NK-92 treated with Interleukin-12 subunit alpha and Interleukin-12 subunit beta, amount 100 ng/mL, for 24 hours (cell line): ENCODE measurements around the gene BTBD3.

Source experiments
- DNase-seq: peaks from one replicate; lab custom pipeline; 2025; lab: John Stamatoyannopoulos, UW

Gene BTBD3

DNA sequence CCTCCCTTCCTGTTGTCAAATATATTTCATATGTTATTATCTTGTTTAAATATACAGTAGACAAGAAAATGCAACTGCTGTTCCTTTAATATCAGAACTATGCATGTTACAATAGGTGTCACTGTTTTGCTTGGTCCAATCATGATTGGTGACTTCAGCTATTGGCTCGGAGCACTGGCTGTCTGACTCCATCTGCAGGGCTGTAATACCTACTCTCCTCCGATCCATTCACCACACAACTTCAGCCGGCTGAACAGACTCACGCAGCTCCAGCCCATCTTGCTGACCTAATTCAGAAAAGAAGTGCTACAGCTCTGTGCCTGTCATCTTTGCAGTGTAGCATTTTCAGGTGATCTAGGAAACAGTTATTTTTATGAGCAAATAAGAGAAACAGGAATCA lies at the start of gene BTBD3:
Gene BTBD3 (plus strand): TSS at position 231 of the 400 bp plus-strand sequence. CDS start 383 bp downstream, outside the sequence.
- peak; percentile 13 for DNase-seq

GRCh38 chr20:11869641-11870040 lies 48.1 kb upstream of the BTBD3 start:
- DNase-seq: no peak

GRCh38 chr20:11870411-11870810 lies 47.3 kb upstream of the BTBD3 start:
- DNase-seq: no peak

GRCh38 chr20:11876555-11876954 lies 41.1 kb upstream of the BTBD3 start:
- DNase-seq: no peak

DNA sequence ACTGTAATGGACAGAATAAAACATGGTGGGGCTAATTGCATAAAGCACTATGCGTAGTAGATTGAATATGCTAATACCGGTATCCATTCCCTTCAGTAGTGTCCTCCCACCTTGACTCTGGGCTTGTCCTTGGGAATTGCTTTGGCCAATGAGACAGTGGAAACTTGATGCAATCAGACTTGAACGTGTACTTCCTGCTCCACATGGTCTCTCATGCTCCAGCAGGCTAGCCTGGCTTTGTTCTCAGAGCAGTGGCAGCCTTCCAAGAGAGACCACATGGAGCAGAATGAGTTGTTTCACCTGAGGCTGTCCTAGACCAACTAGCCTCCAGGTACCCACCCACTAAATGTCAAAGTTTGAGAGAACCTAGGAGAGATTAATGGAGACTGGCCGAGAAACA lies 37.0 kb upstream of the BTBD3 start:
- no peak for DNase-seq

DNA sequence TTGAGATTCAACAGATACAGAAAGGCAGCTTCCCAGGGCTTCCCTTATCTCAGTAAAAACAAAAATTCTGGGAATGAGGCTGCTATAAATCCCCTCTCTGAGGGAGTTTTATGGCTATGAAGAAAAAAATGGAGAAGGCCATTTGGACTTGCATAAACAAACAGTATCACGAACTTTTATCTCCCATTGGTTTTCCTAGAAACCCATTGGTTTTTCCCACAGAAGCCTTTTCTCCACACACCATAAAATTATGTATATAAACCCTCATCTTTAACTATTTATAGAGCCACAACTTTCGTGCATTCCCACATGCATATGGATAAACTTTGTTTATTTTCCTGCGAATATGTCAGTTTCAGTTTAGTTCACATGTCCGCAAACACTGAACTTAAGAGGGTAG lies 36.2 kb upstream of the BTBD3 start:
- DNase-seq: no peak

DNA sequence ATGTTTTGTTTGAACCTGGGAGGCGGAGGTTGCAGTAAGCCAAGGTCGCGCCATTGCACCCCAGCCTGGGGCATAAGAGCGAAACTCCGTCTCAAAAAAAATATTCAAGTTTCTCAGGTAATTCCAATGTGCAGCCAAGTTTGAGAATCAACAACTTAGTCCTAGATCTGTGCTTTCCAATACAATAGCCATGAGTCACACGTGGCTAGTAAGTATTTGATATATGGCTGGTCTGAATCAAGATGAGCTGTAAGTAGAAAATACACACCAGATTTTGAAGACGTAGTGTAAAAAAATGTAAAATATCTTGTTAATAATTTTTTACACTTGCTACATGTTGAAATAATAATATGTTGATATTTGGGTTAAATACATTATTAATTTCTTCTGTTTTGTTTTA lies 35.0 kb upstream of the BTBD3 start:
- DNase-seq: no peak

- no peak for DNase-seq
Observed at GRCh38 chr20:11888648-11889047, 29.0 kb upstream of the BTBD3 start.

- no peak for DNase-seq
Observed at GRCh38 chr20:11890331-11891076, 27.2 kb upstream of the BTBD3 start.

GRCh38 chr20:11891077-11891775 lies 26.5 kb upstream of the BTBD3 start:
- DNase-seq: no peak

GRCh38 chr20:11891776-11892545 lies 25.7 kb upstream of the BTBD3 start:
- no peak for DNase-seq

DNA sequence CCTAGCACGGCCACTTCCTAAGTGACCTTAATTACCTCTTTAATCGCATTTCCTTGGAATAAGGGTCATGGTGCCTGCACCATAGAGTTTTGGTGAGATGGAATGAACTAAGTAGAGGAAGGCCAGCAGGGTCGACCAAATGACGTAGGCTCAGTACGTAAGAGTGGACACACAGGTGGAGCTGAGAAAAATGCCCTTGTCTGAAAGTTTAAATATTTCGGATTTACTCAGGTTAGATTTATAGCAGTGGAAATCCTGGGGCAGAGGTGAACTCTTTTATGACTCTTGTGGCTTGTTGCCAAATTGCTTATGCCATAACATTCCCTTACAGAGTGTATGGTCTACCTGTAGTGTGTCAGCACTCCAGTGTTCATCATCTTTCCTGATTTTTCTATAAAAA lies 23.6 kb upstream of the BTBD3 start:
- DNase-seq: no peak

DNA sequence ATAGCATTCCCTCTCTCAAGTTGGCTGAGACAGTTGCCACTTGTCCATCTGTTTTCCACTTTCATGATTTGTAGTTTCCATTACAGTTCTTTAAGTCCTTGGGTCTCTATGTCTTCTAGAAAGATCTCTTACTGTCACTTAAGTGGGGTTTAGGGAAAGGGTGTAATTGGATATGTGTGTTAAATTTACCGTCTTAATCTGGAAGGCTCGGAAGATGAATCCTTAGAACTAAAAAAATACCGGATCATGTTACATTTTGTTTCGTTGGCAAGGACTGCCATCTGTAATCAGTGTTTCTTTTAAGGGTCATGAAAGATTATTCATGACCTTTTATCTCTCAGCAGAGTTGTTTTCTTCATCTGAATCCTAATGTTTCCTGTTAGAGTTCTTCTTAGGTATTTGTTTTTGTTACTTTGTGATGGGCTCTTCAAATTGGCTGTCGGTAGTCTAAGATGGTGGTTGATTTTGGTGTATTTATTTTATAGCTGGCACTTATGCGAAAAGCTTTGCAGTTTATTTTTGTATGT lies 21.8 kb upstream of the BTBD3 start:
- no peak for DNase-seq

GRCh38 chr20:11901127-11901526 lies 16.6 kb upstream of the BTBD3 start:
- no peak for DNase-seq

DNA sequence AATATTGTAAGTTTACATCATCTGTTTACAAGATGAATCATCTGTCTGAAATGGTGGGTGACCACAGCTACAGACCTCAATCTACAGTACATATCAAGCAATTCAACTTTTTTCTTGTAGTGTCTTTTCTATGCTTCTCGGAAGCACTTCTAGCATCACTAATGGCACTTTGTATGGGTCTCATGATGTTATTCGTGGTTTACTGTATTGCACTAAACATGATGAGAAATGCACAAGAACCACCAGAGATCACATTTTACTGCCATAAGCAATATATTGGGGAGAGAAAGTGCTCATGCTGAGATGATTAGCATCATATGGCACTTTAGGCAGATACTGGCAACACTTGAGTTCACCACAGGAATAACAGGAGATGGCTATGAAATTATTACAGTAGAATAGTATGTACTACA lies 15.4 kb upstream of the BTBD3 start:
- DNase-seq: no peak

GRCh38 chr20:11905460-11906179 lies 12.1 kb upstream of the BTBD3 start:
- DNase-seq: no peak

DNA sequence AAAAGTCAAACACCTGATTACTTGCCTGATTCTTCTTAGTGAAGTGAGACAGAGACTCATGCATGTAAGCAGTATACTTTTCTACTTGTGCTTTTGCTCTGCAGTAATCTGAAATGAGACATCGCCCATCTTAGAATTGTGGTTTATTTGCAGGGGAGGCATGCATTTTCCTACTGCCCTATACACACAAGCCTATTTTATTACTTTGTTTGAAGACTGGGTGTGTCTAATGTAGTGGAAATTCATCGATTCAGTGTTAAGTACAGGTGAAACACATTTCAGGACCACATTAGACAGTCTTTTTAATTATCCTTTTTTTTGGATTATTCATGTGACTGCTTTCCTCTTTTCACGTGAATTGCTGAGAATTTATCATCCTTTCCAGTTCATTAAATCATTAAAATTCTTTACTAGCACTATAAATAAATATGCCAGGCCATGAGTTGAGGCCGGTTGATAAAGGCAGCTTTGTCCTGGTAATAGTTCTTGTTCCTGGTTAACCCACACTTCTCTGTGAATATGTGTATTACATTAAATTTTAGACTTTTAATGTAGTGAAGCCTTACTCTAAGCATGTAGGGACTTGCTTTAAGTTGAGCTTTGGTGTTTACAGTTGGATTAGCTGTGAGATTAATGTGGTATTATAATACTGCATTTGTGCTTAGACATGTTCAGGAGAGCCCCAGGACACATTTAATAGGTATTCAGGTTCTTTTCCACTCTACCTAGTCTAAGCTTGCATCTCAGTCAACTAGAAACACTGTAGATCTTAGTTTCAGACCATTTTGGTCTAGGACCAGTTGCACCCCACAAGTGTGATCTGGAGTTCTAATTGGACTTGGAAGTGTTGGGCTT lies 10.8 kb upstream of the BTBD3 start:
- no peak for DNase-seq

- no peak for DNase-seq
Observed at GRCh38 chr20:11907621-11908020, 10.1 kb upstream of the BTBD3 start.

GRCh38 chr20:11912013-11912658 lies 5.6 kb upstream of the BTBD3 start:
- no peak for DNase-seq

DNA sequence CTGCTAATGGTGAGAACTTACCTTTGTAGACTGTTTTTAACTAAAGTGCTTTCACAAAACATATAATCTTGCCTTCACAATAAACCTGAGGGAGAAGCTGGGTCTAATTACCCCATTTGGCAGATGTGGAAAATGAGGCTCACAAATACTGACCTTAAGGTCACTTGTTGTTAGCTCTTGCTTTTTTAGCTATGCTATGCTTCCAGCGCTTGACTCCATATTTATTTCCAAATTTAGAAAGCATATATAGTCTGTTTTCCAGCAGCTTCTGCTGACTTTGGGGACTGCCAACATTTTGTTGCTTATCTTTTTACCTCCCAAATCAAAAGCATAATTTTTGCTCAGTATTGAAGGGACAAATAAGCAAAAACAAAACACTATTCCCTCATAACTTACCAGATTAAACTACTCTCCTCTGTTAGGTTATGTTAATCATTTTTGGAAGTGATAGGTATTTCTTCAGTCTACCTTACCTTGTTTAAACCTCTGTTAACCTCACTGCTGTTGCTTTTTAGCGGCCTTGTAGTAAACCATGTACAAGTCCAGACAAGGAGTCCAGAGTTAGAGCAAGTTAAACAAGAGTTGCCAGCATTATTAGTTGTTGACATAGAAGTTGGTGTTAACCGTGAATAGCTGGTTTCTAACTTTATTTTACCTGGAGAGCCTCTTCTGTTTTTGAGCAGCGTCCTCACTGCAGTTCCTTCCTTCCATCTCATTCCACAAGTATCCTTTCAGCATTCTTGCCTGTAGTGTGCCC lies 4.9 kb upstream of the BTBD3 start:
- DNase-seq: no peak
